LNCaP clone FGC (cell line): Measurements from ENCODE around the gene GPT2.

Experiments used
- DNase-seq: peaks from one replicate; pipeline ENCODE4 v3.0.0-alpha.2; 2011; ENCODE audit warnings: low read depth
- H3K4me3 ChIP-seq: 2 replicates; pipeline ENCODE4 v1.5.1; 2011; ENCODE audit warnings: mild to moderate bottlenecking, low read depth, low read length, control low read depth
- CTCF ChIP-seq: IDR thresholded peaks from 2 replicates; pipeline ENCODE4 v1.5.1; 2012; ENCODE audit warnings: mild to moderate bottlenecking; ENCODE audit not compliant: control insufficient read depth, insufficient read depth; ENCODE audit errors: extremely low read depth

Gene GPT2

GRCh38 chr16:46871597-46871996 is 12.6 kb upstream of the GPT2 start:
- no peak for DNase-seq
- TF ChIP-seq CTCF: no peak

GRCh38 chr16:46873201-46873600 is 11.0 kb upstream of the GPT2 start:
- no peak overlapping the region for H3K4me3 ChIP-seq
- no peak for TF ChIP-seq CTCF
- no peak for DNase-seq

More at GRCh38 chr16:46871597-46871996, 12.6 kb upstream of the GPT2 start:
- H3K4me3 ChIP-seq: no peak overlapping the region

GRCh38 chr16:46875243-46875642 is 8.9 kb upstream of the GPT2 start:
- DNase-seq: no peak
- TF ChIP-seq CTCF: no peak

GRCh38 chr16:46882304-46882939 is 1.7 kb upstream of the GPT2 start:
- H3K4me3 ChIP-seq: no peak overlapping the region
- no peak for TF ChIP-seq CTCF
- DNase-seq: peak; percentile 75

More at GRCh38 chr16:46875243-46875642, 8.9 kb upstream of the GPT2 start:
- no peak overlapping the region for H3K4me3 ChIP-seq

GRCh38 chr16:46882940-46883307 is 1.2 kb upstream of the GPT2 start:
- H3K4me3 ChIP-seq: peak overlapping the region; percentile 84
- TF ChIP-seq CTCF: no peak
- DNase-seq: no peak

GRCh38 chr16:46883353-46883689 is 841 bp upstream of the GPT2 start:
- H3K4me3 ChIP-seq: peak overlapping the region; percentile 84
- DNase-seq: no peak
- no peak for TF ChIP-seq CTCF
